ENCODE measurements around the gene TRIM34. TPM values are rescaled to one million over a fixed set of nuclear protein-coding genes. Genes with fewer than 3 reads are reported as not detected.
"Not testable (repeated sequence)": the region's sequence is repeated elsewhere in the genome, so short reads cannot be mapped to it uniquely, and the experiment has no call there.

TRIM34 gene
- total RNA-seq, 1 donor from 2014 or later: 10.4 TPM

DNA sequence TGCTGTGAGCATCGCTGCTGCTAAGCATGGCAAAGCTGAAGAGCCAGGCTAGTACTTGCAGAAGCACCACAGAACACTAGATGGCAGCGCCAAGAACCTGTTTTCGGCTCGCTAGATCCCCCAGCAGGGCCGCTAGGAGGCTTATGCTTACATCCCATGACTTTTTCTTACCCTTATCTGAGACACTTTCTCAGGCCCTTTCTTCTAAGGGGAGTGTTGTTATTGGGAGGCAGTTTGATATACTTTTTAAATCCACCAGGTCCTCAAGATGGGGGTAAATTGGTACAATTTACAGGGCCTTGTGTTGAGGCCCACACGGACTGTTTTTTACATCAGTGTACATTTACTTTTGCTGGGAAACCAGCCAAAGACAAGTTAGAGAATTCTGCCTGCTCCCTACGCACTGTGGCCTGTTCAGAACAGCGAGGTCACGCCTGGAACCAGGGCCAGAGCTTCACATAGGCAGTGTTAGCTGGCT is 24.4 kb upstream of the TRIM34 start:
- H3K4me3 ChIP-seq: no peak overlapping the region
- no peaks in the 10 kb centered on the region for H3K36me3 ChIP-seq
- H3K9me3 ChIP-seq: no peaks in the 10 kb centered on the region
- no peaks in the 10 kb centered on the region for H3K27me3 ChIP-seq
- peak overlapping the region; percentile 26 for H3K27ac ChIP-seq
- H3K4me1 ChIP-seq: peaks cover 3% of the 10 kb centered on the region
- DNase-seq (peak; percentile 82), ATAC-seq (peak; percentile 91)
- intact Hi-C loops (cut with DNase I): no loop called here
- TF ChIP-seq, protein P1, sequence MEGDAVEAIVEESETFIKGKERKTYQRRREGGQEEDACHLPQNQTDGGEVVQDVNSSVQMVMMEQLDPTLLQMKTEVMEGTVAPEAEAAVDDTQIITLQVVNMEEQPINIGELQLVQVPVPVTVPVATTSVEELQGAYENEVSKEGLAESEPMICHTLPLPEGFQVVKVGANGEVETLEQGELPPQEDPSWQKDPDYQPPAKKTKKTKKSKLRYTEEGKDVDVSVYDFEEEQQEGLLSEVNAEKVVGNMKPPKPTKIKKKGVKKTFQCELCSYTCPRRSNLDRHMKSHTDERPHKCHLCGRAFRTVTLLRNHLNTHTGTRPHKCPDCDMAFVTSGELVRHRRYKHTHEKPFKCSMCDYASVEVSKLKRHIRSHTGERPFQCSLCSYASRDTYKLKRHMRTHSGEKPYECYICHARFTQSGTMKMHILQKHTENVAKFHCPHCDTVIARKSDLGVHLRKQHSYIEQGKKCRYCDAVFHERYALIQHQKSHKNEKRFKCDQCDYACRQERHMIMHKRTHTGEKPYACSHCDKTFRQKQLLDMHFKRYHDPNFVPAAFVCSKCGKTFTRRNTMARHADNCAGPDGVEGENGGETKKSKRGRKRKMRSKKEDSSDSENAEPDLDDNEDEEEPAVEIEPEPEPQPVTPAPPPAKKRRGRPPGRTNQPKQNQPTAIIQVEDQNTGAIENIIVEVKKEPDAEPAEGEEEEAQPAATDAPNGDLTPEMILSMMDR (IDR thresholded peaks at IDR 0.05): peak; percentile 81

DNA sequence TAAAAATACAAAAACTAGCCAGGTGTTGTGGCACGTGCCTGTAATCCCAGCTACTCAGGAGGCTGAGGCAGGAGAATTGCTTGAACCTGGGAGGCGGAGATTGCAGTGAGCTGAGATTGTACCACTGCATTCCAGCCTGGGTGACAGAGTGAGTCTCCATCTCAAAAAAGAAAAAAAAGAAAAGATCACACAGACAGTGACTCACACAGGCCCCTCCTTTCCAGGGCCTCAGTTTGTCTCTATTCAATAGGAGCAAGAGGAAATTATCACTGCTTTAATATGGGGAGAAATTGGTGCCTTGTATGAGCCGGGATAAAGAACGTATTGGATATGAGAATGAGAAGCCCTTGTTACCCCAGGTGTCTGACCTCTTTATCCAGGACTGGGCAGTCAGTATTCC is 22.0 kb upstream of the TRIM34 start:
- ATAC-seq; H3K36me3 ChIP-seq; DNase-seq; H3K4me3 ChIP-seq; H3K4me1 ChIP-seq; H3K9me3 ChIP-seq; intact Hi-C loops (cut with DNase I); H3K27ac ChIP-seq; H3K27me3 ChIP-seq: not testable (repeated sequence)

DNA sequence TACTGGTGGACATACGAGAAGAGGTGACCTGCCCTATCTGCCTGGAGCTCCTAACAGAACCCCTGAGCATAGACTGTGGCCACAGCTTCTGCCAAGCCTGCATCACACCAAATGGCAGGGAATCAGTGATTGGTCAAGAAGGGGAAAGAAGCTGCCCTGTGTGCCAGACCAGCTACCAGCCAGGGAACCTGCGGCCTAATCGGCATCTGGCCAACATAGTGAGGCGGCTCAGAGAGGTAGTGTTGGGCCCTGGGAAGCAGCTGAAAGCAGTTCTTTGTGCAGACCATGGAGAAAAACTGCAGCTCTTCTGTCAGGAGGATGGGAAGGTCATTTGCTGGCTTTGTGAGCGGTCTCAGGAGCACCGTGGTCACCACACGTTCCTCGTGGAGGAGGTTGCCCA is 21.5 kb upstream of the TRIM34 start:
- TF ChIP-seq, protein P1 (IDR thresholded peaks at IDR 0.05): no peak
- no peak overlapping the region for H3K27ac ChIP-seq
- intact Hi-C loops (cut with DNase I): no loop called here

DNA sequence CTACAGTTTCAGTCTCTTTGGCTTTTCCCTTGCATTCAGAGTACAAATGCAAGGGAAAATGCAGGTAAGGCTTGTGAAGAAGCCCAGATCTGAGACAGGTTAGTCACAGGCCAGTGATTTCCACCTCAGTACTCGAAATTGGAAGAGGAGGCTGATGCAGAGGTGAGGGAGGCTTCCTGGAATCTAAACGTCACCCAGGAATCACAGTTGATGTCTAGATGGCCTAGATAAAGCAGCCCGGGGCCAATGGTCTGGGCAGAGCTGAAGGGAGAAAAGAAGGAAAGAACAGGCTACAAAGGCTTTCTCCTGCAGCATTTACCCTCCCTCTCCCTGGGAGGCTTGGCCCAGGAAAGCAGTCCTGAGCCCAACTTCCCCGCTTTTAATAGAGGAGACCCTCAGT is 19.9 kb upstream of the TRIM34 start:
- Histone ChIP-seq H3K36me3 (no peaks in the 10 kb centered on the region), H3K4me1 (no peaks in the 10 kb centered on the region), H3K27ac (no peak overlapping the region), H3K9me3 (no peaks in the 10 kb centered on the region), H3K27me3 (no peaks in the 10 kb centered on the region), H3K4me3 (no peak overlapping the region)
- ATAC-seq: no peak
- TF ChIP-seq, protein P1 (IDR thresholded peaks at IDR 0.05): no peak
- intact Hi-C loops (cut with DNase I): no loop called here
- no peak for DNase-seq

More for the DNA sequence above, 21.5 kb upstream of the TRIM34 start:
- Histone ChIP-seq H3K4me3 (no peak overlapping the region), H3K4me1 (no peaks in the 10 kb centered on the region), H3K36me3 (no peaks in the 10 kb centered on the region), H3K9me3 (no peaks in the 10 kb centered on the region), H3K27me3 (no peaks in the 10 kb centered on the region)
- DNase-seq (no peak), ATAC-seq (no peak)

DNA sequence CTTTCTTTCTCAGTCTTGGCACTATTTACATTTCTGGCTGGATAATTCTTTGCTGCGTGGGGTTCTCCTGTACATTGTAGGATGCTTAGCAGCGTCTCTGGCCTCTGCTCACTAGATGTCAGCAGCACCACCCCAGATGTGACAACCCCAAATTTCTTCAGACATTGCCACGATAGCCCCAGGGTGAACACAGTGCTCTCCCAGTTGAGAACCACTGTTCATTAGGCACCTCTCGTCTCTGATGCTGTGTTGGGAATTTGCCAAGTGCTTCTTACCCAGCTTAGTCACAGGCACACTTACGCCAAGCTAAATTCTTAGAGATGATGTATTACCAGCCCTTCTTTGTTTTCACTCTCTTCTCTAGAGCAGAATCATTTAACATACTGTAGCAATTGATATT is 19.0 kb upstream of the TRIM34 start:
- ATAC-seq: peak; percentile 32

DNA sequence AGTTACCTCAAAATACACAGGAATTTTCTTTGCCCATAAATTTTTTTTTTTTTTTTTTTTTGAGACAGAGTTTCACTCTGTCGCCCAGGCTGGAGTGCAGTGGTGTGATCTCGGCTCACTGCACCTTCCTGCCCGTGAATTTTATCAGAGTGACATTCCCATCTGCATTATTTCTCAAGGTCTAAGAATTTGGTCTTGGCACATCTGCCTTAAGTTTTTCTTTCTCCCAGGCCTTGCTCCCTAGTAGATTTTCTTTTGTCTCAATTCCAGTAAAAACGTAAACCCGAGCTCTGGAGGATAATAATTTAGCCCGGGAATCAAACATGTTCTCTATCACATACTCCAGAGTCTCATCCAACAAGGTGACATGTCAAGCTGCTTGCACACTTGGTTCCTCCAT is 16.0 kb upstream of the TRIM34 start:
- TF ChIP-seq, protein P1 (IDR thresholded peaks at IDR 0.05): no peak
- H3K36me3 ChIP-seq: no peaks in the 10 kb centered on the region
- DNase-seq (no peak), ATAC-seq (no peak)
- H3K27ac ChIP-seq: no peak overlapping the region
- no peaks in the 10 kb centered on the region for H3K27me3 ChIP-seq
- no peaks in the 10 kb centered on the region for H3K9me3 ChIP-seq
- no peaks in the 10 kb centered on the region for H3K4me1 ChIP-seq
- intact Hi-C loops (cut with DNase I): no loop called here
- H3K4me3 ChIP-seq: no peak overlapping the region

More for the DNA sequence above, 19.0 kb upstream of the TRIM34 start:
- Histone ChIP-seq H3K4me3 (no peak overlapping the region), H3K4me1 (no peaks in the 10 kb centered on the region), H3K27ac (no peak overlapping the region), H3K27me3 (no peaks in the 10 kb centered on the region), H3K9me3 (no peaks in the 10 kb centered on the region), H3K36me3 (no peaks in the 10 kb centered on the region)
- intact Hi-C loops (cut with DNase I): no loop called here
- TF ChIP-seq, protein P1 (IDR thresholded peaks at IDR 0.05): no peak
- no peak for DNase-seq

Data from upper lobe of right lung (tissue), 1 donor.